ENCODE results near the gene IMMP2L.

DNA sequence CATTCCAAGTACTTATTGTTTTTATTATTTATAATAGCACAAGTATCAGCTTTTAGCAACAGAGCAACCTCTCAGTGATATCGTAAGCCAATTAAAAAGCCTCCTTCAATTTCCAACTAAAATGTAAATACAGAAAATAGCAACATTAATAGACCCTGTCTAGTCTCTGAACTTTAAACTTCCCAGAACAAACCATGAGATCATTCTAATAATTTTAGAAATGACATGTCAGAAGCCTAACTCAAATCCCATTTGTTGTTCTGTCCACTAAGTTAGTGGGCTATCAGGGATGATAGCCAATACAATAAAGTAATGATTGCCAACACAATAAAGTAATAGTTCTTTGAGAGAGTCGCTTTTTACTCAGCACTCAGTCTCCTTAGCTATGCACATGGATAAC is 493.7 kb downstream of the IMMP2L start:
- TF ChIP-seq, protein P1, sequence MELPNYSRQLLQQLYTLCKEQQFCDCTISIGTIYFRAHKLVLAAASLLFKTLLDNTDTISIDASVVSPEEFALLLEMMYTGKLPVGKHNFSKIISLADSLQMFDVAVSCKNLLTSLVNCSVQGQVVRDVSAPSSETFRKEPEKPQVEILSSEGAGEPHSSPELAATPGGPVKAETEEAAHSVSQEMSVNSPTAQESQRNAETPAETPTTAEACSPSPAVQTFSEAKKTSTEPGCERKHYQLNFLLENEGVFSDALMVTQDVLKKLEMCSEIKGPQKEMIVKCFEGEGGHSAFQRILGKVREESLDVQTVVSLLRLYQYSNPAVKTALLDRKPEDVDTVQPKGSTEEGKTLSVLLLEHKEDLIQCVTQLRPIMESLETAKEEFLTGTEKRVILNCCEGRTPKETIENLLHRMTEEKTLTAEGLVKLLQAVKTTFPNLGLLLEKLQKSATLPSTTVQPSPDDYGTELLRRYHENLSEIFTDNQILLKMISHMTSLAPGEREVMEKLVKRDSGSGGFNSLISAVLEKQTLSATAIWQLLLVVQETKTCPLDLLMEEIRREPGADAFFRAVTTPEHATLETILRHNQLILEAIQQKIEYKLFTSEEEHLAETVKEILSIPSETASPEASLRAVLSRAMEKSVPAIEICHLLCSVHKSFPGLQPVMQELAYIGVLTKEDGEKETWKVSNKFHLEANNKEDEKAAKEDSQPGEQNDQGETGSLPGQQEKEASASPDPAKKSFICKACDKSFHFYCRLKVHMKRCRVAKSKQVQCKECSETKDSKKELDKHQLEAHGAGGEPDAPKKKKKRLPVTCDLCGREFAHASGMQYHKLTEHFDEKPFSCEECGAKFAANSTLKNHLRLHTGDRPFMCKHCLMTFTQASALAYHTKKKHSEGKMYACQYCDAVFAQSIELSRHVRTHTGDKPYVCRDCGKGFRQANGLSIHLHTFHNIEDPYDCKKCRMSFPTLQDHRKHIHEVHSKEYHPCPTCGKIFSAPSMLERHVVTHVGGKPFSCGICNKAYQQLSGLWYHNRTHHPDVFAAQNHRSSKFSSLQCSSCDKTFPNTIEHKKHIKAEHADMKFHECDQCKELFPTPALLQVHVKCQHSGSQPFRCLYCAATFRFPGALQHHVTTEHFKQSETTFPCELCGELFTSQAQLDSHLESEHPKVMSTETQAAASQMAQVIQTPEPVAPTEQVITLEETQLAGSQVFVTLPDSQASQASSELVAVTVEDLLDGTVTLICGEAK (IDR thresholded peaks at IDR 0.05), result no peak
- TF ChIP-seq, protein P1 (CRISPR knock-in tag; IDR thresholded peaks at IDR 0.05), result no peak
- TF ChIP-seq EP300 (IDR thresholded peaks at IDR 0.05; ENCODE audit: low read depth in 2 of 2, low read length in 2 of 2), result no peak
- TF ChIP-seq EP300 (CRISPR knock-in tag; IDR thresholded peaks at IDR 0.05; ENCODE audit: borderline replicate concordance), result no peak
- no peak for TF ChIP-seq ZNF274 (CRISPR knock-in tag; IDR thresholded peaks at IDR 0.05)
- TF ChIP-seq MAZ (IDR thresholded peaks at IDR 0.05; ENCODE audit: borderline replicate concordance, low read depth, low read length), result no peak
- TF ChIP-seq MAZ (CRISPR knock-in tag; IDR thresholded peaks at IDR 0.05; ENCODE audit: low read depth), result no peak
- no peak for TF ChIP-seq PHF20 (CRISPR knock-in tag; IDR thresholded peaks at IDR 0.05)
- TF ChIP-seq KMT2B (CRISPR knock-in tag; IDR thresholded peaks at IDR 0.05), result no peak
- no peak for TF ChIP-seq SIN3A (IDR thresholded peaks at IDR 0.05; ENCODE audit: borderline replicate concordance, low read depth, low read length)
- no peak for TF ChIP-seq ZNF761 (CRISPR knock-in tag; conservative IDR thresholded peaks at IDR 0.05)
- TF ChIP-seq, protein P2, sequence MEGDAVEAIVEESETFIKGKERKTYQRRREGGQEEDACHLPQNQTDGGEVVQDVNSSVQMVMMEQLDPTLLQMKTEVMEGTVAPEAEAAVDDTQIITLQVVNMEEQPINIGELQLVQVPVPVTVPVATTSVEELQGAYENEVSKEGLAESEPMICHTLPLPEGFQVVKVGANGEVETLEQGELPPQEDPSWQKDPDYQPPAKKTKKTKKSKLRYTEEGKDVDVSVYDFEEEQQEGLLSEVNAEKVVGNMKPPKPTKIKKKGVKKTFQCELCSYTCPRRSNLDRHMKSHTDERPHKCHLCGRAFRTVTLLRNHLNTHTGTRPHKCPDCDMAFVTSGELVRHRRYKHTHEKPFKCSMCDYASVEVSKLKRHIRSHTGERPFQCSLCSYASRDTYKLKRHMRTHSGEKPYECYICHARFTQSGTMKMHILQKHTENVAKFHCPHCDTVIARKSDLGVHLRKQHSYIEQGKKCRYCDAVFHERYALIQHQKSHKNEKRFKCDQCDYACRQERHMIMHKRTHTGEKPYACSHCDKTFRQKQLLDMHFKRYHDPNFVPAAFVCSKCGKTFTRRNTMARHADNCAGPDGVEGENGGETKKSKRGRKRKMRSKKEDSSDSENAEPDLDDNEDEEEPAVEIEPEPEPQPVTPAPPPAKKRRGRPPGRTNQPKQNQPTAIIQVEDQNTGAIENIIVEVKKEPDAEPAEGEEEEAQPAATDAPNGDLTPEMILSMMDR (CRISPR knock-in tag; IDR thresholded peaks at IDR 0.05), result no peak
- TF ChIP-seq, protein P3, sequence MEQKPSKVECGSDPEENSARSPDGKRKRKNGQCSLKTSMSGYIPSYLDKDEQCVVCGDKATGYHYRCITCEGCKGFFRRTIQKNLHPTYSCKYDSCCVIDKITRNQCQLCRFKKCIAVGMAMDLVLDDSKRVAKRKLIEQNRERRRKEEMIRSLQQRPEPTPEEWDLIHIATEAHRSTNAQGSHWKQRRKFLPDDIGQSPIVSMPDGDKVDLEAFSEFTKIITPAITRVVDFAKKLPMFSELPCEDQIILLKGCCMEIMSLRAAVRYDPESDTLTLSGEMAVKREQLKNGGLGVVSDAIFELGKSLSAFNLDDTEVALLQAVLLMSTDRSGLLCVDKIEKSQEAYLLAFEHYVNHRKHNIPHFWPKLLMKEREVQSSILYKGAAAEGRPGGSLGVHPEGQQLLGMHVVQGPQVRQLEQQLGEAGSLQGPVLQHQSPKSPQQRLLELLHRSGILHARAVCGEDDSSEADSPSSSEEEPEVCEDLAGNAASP (CRISPR knock-in tag; IDR thresholded peaks at IDR 0.05; ENCODE audit: borderline replicate concordance), result no peak
- TF ChIP-seq, protein P4, sequence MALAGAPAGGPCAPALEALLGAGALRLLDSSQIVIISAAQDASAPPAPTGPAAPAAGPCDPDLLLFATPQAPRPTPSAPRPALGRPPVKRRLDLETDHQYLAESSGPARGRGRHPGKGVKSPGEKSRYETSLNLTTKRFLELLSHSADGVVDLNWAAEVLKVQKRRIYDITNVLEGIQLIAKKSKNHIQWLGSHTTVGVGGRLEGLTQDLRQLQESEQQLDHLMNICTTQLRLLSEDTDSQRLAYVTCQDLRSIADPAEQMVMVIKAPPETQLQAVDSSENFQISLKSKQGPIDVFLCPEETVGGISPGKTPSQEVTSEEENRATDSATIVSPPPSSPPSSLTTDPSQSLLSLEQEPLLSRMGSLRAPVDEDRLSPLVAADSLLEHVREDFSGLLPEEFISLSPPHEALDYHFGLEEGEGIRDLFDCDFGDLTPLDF (CRISPR knock-in tag; IDR thresholded peaks at IDR 0.05), result no peak
- TF ChIP-seq ZNF713 (CRISPR knock-in tag; IDR thresholded peaks at IDR 0.05), result no peak
- TF ChIP-seq, protein P5, sequence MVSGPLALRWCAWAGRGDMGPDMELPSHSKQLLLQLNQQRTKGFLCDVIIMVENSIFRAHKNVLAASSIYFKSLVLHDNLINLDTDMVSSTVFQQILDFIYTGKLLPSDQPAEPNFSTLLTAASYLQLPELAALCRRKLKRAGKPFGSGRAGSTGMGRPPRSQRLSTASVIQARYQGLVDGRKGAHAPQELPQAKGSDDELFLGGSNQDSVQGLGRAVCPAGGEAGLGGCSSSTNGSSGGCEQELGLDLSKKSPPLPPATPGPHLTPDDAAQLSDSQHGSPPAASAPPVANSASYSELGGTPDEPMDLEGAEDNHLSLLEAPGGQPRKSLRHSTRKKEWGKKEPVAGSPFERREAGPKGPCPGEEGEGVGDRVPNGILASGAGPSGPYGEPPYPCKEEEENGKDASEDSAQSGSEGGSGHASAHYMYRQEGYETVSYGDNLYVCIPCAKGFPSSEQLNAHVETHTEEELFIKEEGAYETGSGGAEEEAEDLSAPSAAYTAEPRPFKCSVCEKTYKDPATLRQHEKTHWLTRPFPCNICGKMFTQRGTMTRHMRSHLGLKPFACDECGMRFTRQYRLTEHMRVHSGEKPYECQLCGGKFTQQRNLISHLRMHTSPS (CRISPR knock-in tag; IDR thresholded peaks at IDR 0.05; ENCODE audit: low read depth), result no peak

Data from HepG2 (cell line).